Non-pigmented ciliary epithelial cell (primary cell): ENCODE measurements around the gene E2F1.

Source experiments
- DNase-seq: peaks from one replicate; pipeline ENCODE4 v3.0.0-alpha.2; 2010; ENCODE audit warnings: low read depth

E2F1 gene

GRCh38 chr20:33671573-33672288 lies 14.5 kb downstream of the E2F1 start:
- no peak for DNase-seq

DNA sequence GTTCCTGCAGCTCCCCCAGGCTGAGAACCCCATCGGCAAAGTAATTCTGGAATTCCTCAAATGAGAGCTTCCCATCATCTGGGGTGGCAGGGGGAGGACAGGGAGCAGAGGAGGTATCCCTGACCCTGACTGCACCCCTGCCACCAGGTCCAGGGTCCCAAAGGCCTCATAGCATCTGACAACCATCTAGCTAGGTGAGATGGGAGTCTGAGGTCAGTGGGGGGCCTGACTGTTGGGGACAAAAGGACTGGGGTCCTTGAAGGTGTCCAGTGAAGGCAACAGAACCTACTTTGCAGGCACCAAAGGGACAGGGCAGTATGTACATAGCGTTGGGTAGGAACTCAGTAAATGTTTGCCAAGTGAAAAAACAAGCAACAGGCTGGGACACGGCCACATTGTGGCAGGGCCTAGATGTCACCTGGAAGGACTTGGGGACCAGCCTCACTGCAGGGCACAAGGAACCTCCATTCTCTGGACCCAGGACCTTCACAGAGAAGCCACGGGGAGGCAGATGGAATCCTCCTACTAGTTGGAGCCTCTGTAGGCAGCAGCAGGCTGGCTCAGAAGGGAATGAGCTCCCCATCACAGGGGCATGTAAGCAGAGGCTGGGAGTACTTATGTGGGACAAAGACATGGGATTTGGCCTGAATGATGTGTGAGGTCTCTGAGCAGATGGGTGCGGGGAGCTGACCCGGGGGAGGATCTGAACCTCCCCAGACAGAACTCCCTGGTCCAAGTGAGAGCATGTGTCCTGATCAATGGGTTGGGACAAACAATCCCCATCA lies 15.3 kb downstream of the E2F1 start:
- no peak for DNase-seq

GRCh38 chr20:33669873-33670640 lies 16.1 kb downstream of the E2F1 start:
- DNase-seq = no peak

DNA sequence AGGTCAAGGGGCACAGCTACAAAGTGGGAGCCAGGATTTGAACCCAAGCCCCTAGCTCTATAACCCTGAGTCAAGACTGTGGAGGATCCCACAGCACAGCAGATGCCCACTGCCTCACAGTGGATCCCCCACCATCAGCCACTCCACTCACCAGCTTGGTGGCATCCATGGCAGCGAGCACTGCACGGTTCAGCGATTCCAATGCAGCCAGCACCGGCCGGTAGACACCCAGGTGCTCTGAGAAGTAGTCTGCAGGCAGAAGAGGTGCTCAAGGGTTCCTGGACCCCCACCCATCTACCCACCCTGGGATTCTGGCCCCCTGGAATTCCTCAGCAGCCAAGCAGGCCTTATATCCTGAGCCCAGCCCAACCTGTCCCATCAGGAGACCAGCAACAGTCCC lies 17.0 kb downstream of the E2F1 start:
- no peak for DNase-seq

- DNase-seq = no peak
These were observed 17.6 kb downstream of the E2F1 start for GRCh38 chr20:33668466-33669155.

GRCh38 chr20:33667676-33668465 lies 18.3 kb downstream of the E2F1 start:
- no peak for DNase-seq

DNA sequence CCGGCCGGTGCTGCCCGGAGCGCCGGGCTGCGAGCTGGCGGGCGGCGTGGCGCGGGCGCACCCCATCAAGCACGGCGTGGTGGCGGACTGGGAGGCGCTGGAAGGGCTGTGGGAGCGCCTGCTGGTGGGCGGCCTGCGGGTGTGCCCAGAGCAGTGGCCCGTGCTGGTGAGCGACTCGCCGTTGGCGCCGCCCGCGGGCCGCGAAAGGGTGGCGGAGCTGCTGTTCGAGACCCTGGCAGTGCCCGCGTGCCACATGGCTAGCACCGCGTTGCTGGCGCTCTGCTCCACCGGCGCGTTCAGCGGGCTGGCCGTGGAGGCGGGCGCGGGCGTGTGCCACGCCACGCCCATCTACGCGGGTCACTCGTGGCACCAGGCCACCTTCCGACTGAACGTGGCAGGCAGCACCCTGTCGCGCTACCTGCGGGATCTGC lies 18.9 kb downstream of the E2F1 start:
- DNase-seq = no peak

- peak; percentile 91 for DNase-seq
These were observed 19.6 kb downstream of the E2F1 start, which contains the start of gene ACTL10 for GRCh38 chr20:33666293-33667244. ACTL10 (plus strand) TSS chr20:33666943; CDS start chr20:33667498, 555 bp downstream.

DNA sequence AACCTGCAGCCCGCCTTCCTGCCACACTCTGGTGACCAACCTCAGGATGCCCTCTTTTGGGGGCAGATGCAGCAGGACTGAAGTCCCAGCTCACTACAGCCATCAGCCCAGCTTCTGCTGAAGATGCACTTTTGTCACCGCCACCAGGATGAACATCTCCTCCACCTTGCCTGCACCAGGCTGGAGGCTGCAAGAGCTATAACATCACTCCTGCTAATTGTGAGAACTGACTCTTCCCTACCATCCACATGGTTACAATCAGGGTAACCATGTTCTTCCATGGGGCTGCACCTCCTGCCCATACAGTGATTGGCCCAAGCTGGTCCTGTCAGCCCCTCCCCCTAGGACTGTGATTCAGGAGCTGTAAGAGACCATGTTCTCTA lies 21.4 kb downstream of the E2F1 start:
- DNase-seq = no peak

DNA sequence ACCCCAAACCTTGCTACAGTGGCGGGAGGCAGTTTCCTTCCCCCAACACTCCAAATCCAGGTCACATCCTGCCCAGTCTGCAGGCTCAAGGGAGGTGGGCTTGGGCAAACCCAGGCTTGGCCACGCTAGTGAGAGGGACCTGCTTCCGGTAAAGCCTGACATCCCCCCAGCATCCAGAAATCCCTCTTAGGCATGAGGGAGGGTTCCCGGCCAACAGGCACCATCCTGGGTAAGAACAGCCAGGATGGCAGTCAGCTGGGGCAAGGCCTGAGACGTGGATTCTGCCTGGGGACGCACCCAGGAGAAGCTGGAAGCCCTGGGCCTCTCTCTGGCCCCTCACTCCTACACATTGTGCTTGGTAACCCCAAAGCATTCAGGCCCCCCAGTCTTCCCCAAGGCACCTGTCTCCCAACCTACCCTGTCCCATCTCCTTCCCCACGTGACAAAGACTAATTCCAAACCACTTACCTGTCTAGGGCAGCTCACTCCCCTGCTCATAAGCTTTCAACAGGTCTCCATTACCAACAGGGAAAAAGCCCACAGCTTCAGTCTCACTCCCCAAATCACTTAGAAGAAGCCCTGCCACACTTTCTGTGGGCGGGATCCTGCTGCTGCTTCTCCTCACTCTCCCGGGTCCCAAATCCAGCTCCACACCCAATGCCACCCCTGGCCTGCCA lies 22.0 kb downstream of the E2F1 start:
- DNase-seq = no peak

- no peak for DNase-seq
These were observed 22.8 kb downstream of the E2F1 start for GRCh38 chr20:33663161-33664084.

DNA sequence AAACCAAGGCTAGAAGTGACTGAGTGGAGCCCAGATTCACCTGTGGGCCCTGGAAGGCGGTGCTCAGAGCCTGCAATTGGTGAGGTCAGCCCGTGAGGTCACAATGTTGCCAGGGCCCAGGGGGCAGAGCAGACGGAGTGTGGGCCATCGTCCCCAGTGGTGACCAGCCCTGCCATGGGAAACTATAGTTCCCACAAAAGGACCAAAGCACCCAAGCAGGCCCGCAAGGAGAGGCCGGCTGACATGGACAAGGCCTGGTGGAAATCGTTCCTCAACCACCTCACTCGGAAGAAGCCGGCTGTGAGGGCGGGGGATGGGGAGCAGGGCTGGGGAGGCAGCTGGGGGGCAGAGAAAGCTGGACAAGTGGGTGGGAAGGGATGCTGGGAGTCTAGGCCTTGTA lies 24.0 kb downstream of the E2F1 start, which contains the start of gene C20orf144:
Gene C20orf144 (plus strand): TSS at position 156 of the 400 bp plus-strand sequence. CDS start 19 bp downstream, at position 175.
- DNase-seq = no peak

- no peak for DNase-seq
These were observed 25.5 kb downstream of the E2F1 start for GRCh38 chr20:33660685-33661058.

- DNase-seq = no peak
These were observed 26.0 kb downstream of the E2F1 start for GRCh38 chr20:33660035-33660684.

GRCh38 chr20:33659341-33660034 lies 26.7 kb downstream of the E2F1 start:
- DNase-seq = no peak

GRCh38 chr20:33658929-33659328 lies 27.3 kb downstream of the E2F1 start:
- no peak for DNase-seq

- DNase-seq = no peak
These were observed 27.7 kb downstream of the E2F1 start for GRCh38 chr20:33658510-33658909.
